ENCODE data around the gene HUWE1.

HUWE1 gene

DNA sequence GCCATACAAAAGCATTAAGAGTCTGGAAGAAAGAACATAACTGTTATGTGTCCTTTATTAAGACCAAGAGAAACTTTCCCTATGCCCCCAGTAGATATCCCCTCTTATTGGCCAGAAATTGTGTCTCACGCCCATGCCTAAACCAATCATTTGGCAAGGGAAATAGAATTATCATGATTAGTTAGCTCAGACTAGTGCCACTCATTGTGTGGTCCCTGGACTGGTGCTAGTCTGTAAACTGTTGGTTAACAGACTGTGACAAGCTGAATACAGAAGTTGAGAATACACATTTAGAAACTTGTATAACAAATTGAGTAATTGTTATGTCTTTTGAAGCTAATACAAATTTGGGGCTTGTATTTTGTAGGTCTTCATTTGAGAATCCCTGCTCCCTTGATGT, 8.1 kb upstream of the HUWE1 start:
- DNase-seq (ENCODE audit: insufficient read length, low spot score) (no peak), FAIRE-seq (no peak)

DNA sequence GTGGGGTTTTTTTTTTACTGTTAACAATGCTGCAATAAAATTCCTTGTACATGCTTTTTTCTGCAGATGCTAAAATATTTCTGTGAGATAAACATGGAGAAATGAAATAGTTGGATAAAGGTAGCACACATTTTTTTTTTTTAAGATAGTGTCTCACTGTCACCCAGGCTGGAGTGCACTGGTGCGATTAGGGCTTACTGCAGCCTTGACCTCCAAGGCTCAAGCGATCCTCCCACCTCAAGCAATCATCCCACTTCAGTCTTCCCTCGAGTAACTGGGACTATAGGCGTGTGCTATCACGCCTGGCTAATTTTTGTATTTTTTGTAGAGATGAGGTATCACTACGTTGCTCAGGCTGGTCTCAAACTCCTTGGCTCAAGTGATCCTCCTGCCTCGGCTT, 1.8 kb upstream of the HUWE1 start:
- FAIRE-seq (no peak), DNase-seq (ENCODE audit: insufficient read length, low spot score) (no peak)

DNA sequence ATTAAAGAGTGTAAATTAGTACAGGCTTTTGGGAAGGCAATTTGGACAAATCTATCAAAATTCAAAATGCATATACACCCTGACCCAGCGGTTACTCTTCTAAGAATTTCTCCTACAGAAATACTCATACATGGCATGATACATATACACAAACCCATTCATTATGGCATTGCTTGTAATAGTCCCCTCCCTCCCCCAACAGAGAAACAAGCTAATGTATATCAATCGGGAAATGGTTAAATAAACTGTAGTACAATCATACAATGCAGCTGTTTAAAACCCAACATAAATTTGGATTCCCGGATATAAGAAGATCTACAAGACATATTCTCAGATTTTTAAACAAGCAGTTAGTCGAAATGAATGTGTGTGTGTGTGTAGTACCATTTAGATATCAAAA, 808 bp downstream of the HUWE1 start:
- FAIRE-seq (no peak), DNase-seq (ENCODE audit: insufficient read length, low spot score) (no peak)

DNA sequence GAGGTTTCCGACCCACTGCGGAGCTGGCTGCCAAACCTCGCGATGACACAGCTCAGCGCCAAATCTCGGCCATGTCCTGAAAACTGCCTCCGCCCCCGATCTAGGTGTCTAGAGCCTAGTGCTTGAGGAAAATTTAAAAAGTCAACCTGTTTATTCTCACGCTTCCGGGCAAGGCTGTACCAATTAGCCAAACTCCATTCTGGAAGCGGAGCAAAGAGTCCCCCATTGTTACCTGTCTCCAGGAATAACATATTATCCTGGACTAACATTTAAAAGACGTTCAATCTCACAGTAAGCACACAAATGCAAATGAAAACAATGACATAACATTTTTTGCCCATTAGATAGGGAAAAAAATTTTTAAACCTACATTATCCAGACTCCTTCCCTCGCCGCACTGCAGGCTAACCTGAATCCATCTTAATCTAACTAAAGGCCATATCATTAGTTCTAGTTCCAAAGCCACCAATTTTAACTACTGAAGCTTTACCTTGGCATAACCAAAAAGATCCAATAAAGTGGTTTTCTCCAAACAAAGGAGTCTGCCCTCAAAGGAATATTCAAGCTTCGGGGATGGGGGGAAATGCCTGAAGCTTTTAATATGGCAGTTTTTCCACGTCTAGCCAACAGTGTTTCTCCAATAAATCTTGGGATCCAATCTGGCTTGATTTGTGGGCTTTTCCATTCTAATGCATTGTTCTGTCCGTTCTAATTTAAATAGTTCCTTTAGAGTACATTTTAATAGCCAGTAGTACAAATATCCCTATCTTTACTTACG, 1.9 kb downstream of the HUWE1 start:
- FAIRE-seq (no peak), DNase-seq (ENCODE audit: insufficient read length, low spot score) (no peak)

DNA sequence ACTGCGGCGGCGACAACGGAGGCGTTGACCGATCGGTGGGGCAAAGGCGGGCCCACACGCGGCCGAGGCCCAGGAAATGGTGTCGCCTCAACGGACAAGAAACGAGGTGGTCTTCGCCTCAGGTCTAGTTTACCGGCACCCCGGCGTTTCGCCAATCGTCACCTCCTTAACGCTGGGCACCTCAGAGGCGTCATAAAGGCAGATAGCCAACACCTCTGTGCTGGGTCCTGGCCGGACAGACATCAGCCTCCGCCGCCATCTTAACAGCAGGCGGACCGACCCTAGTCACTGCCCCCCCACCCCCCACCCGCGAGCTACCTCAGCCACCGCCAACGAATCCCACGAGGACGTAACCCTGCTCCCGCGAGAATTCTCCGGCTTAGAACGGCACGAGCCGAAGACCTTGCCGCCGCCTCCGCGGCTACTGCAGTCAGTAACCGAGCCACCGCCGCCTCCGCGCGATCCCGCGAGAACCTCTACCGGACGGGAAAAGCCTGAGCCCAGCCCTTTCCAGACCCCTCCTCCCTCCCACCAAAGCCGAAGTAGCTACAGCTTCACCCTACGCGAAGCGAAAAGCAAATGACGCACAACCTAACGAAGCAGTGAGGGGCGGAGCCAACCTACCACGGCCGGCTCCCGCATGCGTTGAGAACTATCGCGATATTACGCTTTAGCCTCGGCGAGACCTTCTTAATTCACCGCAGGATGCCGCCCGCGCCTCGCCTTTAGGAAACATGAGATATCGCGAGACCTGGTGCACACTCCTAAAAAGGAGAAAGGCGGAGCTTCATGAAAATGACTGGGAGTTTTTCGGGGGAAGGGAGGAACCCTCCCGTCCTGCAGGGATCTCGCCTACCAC, 2.7 kb downstream of the HUWE1 start:
- DNase-seq (ENCODE audit: insufficient read length, low spot score) (peak; percentile 74), FAIRE-seq (no peak)

DNA sequence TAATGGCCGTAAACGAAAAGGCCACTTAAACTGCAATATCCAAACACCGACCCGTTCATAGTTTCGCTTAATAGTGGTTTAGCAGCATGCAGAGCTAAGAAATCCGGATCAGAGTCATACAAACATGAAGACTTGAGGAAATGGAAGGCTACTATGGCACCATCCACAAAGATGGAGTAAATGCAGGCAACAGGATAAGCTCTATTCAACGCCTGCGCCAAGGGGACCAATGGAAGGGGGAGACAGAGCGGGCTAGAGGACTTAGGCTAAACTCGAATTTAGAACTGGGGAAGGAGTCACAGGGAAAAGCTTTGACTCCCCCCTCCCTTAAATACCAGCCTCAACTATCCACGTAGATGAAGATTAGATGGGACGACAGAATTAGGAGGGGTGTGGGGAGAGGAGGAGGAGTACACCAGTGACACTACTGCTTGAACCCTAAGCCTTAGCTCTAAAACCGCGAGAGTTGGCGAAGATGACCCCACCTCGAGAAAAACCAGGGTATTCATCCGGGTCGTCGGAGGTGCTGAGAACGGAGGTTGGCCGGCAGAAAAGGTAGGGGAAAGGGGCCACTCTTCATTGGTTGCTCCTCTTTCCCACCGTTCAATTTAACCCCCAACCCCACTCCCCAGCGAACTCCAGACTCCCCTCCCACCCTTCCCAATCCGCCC, 3.5 kb downstream of the HUWE1 start:
- DNase-seq (ENCODE audit: insufficient read length, low spot score) (peak; percentile 4), FAIRE-seq (no peak)

DNA sequence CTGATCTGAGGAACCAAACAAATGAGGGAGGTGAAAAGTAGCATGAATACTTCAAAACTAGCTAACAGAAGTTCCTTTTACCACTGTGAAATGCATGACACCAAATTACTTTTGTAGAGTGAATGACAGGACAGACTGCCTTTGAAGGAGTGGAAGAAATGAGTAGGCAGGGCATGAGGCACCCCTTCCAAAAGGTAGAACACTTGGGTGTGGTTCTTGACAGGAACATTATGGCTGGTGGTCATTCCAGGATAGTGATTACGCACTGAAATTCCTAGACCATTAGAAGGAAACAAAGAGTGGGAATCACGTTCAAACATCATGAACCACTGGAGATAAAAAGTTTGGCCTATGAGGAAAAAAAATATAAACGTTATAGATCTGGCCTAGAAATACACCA, 4.9 kb downstream of the HUWE1 start:
- FAIRE-seq (no peak), DNase-seq (ENCODE audit: insufficient read length, low spot score) (no peak)

DNA sequence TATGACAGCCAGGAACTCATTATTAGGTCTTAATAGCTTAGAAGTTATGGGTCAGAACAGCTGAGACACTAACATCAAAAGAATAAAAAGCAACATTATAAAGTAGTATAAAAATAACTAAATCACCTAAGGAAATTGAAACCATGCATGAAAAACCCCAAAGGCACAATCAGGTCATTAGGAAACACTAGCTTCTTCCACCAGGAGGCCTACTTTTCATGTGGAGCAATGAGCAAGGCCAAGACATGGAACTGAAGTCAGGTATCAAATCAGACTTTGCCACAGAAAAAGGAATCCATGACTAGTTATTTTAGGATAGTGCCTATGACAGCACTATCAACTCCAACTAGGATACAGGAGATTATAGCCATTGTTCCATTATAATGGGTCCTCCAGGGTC, 7.9 kb downstream of the HUWE1 start:
- no peak for FAIRE-seq
- no peak for DNase-seq (ENCODE audit: insufficient read length, low spot score)

DNA sequence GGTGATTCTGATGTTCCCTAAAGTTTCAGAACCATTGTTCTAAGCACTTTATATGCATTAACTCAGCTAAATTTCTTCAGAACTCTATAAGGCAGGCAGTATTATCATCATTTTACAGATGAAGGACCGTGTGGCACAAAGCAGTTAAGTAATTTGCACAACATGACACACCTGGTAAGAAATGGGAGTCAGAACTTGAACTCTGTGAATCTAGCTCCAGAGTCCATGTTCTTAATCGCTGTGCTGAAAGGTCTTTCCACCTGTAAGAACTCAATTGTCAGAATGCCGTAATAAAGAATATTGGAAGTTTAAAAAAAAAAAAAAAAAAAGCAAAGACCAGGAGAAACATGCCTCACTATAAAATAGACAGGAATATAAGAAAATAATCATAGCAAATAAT, 9.2 kb downstream of the HUWE1 start:
- DNase-seq (ENCODE audit: insufficient read length, low spot score) = no peak
- no peak for FAIRE-seq

DNA sequence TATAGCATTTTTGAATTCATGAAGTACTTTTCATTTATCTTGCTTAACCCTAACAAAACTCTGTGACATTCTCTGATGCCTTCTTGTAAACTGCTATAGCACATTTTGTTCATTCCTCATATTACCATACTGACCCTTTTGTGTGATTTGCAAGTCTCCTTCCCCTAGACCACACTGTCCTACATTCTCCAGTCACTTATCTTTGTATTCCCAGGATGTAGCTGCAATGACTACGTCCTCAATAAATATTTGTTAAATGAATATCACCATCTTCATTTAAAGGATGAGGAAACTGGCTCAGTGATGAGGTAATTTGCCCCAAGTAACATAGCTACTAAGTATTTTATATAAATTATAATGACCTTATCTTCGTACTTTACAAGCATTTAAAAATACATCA, 11.9 kb downstream of the HUWE1 start:
- FAIRE-seq (no peak), DNase-seq (ENCODE audit: insufficient read length, low spot score) (no peak)

DNA sequence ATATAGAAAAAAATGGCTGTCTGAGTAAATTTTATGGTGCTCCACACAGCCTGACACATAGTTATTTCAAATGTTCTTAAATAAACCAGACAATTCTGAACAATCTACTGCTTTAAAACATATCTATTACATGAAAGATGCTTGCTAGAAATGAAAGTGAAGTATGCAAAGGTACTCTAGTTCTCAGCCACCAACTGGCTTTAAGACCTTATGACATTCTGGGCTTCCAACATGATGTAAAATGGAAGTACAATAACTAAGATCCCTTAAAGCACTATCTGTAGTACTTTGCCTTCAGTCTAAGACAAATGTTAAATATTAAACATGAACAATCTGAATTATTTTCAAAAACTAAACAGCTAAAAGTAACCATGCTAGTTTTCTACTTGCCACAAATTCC, 17.3 kb downstream of the HUWE1 start:
- FAIRE-seq (no peak), DNase-seq (ENCODE audit: insufficient read length, low spot score) (no peak)

DNA sequence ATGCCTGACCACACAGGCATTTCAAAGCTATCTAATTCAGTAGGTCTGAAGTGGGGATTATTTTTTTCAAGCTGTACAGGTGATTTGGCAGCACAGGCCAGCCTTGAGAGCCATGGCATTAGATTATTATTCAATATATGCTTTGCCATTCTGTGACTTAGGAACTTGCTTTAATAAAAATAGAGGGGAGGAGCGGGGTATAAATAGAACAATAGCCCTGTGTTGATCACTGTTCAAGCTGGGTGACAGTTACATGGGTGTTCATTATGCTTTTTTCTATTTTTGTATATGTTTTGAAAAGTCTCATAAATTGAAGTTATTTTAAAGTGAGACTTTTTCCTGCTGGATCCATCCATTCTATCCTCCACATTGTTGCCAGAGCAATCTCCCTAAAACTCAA, 20.3 kb downstream of the HUWE1 start:
- no peak for DNase-seq (ENCODE audit: insufficient read length, low spot score)
- no peak for FAIRE-seq

DNA sequence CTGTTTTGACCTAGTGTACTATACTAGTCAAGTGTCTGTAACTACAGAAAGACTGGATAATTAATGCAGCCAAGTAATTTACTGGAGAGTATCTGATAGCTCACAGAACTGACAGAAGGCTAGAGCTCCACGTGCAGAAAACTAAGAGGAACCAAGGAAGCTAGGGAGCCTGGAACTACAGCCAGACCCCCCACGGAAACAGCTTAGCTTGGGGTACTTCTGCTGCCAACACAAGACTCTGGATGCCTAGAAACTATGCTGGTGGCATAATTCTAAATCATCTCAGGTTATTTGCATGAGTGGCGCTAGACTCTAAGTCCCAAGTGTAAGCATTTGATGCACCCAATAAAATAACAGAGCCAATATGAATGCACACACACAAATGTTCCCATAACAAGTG, 26.5 kb downstream of the HUWE1 start:
- DNase-seq (ENCODE audit: insufficient read length, low spot score) (no peak), FAIRE-seq (no peak)

DNA sequence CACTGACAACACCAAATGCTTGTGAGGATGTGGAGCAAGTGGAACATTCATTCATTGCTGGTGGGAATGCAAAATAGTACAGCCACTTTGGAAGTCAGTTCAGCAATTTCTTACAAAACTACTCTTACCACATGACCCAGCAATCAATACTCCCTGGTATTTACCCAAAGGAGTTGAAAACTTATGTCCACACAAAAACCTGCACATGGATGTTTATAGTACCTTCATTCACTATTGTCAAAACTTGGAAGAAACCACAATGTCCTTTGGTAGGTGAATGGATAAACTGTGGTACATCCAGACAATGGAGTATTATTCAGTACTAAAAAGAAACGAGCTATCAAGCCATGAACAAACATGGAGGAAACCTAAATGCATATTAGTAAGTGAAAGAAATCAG, 27.5 kb downstream of the HUWE1 start:
- no peak for DNase-seq (ENCODE audit: insufficient read length, low spot score)
- FAIRE-seq = no peak

DNA sequence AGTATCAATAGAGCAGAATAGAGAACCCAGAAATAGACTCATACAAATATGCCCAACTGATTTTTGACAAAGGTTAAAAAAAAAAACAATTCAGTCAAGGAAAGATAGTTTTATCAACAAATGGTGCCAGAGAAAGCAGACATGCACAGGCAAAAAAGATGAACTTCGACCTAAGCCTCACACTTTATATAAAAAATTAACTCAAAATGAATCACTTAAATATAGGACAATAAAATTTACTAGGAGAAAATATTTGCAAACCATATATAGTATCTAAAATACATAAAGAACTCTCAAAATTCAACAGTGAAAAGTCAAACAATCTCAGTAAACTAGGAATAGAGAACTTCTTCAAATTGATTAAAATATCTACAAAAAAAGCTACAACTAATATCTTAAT, 29.7 kb downstream of the HUWE1 start:
- DNase-seq (ENCODE audit: insufficient read length, low spot score) (no peak), FAIRE-seq (no peak)

DNA sequence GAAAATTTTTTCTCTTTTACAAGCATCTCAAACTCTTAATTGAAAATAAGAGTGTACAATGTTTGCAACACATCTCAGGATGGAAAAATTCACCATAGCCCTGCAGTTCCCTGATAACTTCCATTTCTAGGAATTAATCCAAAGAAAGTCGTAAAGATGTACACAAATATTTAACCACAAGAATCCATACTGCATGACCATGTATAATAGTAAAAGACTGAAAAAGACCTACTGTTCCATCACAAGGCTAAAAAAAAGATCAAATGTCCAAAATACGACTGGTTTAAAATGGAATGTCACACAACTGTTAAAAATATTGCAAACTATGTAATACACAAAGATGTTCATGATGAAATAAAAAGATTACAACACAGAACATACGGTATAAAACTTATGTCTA, 32.1 kb downstream of the HUWE1 start:
- DNase-seq (ENCODE audit: insufficient read length, low spot score) (no peak), FAIRE-seq (no peak)

DNA sequence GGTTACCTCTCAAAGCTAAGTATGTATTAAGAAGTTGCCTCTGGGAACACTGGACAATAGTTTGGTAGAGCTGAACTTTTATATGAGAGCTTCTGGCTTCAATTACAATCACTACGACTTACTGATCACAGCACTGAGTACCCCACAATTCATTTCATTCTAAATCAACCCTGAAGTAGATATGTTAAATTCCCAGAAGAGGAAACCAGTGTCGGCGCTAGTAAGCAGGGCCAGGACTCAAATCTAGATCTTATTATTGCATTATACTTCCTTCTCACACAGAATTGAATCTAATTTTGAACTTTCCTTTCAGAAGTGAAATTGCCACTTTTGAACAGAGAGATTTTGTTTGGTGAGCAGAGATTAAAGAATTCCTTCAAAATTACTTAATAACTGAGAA, 41.8 kb downstream of the HUWE1 start:
- DNase-seq (ENCODE audit: insufficient read length, low spot score) (no peak), FAIRE-seq (no peak)

DNA sequence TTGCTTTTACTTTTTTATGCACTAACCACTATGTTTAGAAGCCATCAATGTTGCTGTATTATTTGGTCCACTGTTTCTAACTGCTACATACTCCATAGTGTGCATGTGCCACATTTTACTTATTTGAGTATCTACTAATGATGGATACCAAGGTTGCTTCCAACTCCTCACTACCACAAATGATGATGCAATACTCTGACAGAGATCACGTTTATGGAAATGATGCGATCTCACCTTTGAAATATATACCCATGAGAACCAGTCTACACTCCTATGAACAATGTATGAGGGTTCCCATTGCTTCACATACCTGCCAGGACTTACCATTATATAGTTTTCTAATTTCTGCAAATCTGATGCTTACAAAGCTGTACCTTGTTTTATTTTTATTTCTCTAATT, 44.2 kb downstream of the HUWE1 start:
- no peak for DNase-seq (ENCODE audit: insufficient read length, low spot score)
- FAIRE-seq = no peak

DNA sequence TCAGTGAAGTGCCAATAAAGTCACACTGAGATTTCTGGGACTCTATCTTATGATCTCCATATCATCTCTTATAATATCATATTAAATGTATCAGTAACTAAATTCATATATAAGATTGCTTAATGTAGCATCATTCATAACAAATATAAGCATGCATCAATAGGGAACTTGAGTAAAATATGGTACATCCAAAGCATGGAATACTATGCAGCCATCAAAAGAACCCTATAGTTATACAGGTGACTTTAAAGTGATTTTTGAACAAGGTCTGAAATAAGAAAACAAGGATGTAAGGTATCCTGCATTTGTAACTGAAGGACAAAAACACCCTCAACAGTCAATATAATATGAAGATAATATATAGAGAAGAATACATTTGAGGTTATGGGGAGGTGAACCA, 47.3 kb downstream of the HUWE1 start:
- FAIRE-seq (no peak), DNase-seq (ENCODE audit: insufficient read length, low spot score) (no peak)

DNA sequence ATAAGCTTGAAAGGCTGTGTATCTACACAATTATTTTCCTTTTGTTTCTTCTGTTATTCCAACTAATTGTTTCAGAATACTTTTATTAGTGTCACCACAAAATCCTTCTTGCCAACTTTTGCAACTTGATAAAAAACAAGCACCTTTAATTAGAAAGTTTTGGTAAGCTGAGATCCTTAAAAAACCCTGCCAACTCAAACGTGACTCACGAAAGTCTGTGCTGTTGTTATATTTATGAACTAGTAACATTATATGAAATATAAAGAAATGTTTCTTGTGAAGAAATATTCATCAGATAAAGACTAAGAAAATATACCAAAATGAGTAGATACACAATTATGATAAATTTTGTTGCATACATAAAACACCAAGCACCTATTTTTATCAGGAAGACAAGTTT, 49.0 kb downstream of the HUWE1 start:
- no peak for DNase-seq (ENCODE audit: insufficient read length, low spot score)
- no peak for FAIRE-seq

DNA sequence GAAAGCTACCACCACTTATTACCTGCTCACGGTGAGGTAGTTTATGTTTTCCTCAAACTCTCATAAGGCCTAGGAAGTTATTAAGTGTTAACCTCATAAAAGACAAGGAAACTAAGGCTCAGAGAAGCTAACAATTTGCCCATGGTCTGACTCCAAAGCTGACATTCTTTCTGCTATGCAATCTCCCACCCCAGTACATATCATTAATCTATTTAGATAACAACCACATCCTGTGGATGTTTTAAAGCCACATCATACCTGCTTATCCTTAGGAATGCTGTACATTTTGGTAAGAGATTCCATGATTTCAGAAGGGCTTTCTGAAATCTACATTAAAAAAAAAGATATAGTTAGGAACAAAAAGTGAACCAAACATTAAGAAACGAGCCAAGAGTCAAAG, 55.4 kb downstream of the HUWE1 start:
- DNase-seq (ENCODE audit: insufficient read length, low spot score) = no peak
- FAIRE-seq = no peak

DNA sequence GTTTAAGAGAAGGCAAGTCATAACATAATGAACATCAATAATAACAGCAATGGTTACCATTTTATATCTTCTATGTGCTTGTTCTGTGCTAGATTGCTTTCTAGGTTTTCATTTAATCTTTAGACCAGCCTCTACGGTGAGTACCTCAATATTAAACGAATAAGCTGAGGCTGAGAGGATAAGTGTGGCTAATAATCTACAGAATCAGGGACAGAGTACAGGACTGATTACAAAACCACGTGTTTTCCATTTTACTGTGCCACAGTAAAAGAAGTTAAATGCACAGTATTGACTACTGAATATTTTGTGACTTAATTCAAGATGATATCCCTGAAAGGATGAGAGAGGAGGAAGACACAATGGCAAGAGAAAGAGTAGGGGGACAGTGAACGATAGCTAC, 56.3 kb downstream of the HUWE1 start:
- DNase-seq (ENCODE audit: insufficient read length, low spot score) (no peak), FAIRE-seq (no peak)

All from HTR-8/SVneo (cell line).